Right hindlimb (tissue), 1 donor: Measurements from ENCODE around the gene BAAT.
"Not testable (repeated sequence)": the region's sequence is repeated elsewhere in the genome, so short reads cannot be mapped to it uniquely, and the experiment has no call there.

Source experiments
- DNase-seq: peaks from one replicate; pipeline ENCODE4 v3.0.0-alpha.2; 2018

BAAT gene

DNA sequence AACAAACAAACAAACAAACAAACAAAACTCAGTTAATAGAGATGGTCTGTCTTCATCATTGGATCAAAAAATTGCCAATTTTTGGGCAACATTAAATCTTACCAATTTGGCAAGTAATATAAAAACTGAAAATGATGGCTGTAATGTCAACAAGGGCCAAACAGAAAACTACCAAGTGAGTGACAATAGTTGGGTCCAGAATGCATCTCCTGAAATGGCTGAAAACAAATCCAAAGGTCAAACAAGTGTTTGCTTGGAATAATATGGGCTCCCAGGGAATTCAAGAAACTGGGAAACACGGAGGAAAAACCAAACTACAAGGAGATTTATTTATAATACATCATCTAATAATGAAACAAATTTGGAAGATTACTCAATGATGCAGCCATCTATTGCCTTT lies 25.1 kb downstream of the BAAT start:
- no peak for DNase-seq

DNA sequence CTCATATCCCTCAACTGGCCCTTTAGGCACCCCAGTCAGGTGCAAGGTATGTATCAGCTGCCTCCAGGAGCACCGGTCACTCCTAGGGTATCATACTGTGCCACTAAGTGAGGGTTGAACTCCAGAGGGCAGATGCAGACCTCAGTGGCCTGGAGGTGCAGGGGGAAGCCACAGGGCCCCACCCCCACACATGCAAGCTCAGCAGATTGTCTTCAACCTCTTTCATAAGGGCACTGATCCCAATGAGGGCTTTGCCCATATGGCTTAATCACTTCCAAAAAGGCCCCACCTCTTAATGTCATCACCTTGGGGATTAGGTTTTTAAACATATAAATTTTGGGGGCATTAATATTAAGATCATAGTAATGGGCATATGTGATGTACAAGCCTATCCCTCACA lies 28.2 kb downstream of the BAAT start:
- no peak for DNase-seq

DNA sequence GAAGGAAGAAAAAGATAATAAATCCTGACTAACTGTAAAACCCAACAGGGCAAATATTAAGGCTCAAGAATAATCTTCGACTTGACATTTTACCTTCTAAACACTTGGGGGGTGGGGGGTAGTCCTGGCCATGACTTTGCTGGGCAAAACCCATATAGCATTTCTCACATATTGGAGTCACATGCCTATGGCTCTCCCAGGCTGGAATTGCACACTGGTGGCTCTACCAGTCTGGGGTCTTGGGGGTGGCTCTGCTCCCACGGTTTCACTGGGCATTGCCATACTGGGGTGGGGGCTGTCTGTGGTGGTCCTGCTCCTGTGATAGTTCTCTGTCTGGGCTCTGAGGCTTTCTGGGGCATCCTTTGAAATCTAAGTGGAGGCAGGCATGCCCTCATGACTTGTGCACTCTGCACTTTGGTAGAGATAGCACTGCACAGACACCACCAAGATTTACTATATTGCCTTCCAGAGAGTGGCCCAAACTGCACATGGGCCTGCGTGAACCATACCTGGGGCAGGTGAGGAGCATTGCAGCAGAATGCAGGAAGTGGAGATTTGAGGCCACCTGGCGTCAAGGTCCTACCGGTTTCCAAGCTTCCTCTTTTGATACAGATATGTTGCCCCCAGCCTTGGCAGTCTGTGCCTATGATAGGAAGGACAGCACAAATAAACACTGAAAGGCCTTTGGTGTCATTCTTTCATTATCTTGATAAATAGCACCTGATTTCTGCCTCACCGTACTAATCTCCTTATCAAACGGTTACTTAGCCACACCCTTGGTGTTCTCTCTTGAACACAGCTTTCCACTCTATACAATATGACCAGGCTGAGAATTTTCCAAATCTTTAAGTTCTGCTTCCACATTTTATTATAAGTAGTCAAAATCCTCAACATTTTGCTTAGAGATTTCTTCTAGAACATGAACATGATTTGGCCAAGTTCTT lies 29.8 kb downstream of the BAAT start:
- DNase-seq = no peak

DNA sequence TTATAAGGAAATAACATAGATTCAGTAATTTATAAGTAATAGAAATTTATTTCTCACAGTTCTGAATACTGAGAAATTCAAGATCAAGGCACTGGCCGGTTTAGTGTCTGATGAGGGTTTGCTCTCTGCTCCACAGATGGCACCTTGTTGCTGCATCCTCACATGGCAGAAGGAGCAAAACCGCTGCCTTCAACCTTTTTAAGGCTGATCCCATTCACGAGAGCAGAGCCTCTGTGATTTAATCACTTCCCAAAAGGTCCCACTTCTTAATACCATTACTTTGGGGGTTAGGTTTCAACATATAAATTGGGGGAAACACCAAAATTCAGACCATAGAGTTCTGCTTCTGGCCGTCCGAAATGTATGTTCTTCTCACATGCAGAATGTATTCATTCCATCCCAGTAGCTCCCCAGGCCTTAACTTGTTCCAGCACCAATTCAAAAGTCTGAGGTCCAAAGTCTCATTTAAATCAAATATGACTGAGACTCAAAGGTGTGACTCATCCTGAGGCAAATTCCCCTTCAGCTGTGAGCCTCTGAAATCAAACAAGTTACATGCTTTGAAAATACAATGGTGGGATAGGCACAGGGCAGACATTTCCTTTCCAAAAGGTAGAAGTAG lies 30.6 kb downstream of the BAAT start:
- DNase-seq = no peak

DNA sequence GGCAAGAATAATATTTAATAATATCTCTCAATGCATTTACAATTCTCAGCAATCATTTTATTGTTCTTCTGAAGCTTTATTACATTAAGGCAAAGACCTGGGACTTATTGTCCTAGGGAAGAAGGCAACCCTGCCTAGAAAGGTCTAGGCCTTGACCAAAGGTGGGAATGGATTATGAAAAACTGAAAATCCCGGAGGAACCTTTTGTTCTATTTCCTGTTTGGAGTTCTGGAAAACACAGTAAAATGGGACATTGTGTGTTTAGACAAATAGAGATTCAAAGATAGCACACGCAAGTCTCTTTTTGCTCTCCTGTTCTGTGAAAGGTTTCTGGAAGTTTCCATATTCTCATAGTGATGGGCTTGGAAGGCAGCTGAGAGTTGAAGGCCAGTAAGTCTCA lies 31.1 kb downstream of the BAAT start:
- no peak for DNase-seq

DNA sequence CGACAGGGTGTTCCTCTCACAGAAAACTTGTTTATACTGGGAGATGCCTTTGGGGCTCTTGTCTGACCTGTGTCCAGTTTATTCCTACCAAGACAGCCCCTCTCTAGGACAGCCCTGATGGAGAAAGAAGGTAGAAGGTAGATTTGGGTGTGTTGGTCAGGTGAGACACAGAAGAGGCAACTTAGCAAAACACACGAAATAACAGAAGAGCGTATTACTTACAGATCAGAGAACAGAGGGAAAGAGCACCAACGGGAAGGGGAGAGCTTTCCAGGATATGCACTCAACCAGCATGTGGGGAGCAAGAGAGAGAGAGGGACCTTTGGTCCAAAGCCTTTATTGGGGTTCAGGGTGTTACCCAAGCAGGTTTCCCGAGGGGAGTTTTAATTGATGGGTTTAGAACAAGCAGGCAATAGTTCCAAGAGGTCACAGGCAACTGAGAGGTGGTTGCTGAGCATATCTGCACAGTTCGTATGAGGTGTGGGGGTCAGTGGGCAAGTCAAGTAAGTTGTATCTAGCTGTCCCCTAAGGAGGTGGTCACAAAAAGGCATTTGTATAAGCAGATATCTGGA lies 31.8 kb downstream of the BAAT start:
- no peak for DNase-seq

DNA sequence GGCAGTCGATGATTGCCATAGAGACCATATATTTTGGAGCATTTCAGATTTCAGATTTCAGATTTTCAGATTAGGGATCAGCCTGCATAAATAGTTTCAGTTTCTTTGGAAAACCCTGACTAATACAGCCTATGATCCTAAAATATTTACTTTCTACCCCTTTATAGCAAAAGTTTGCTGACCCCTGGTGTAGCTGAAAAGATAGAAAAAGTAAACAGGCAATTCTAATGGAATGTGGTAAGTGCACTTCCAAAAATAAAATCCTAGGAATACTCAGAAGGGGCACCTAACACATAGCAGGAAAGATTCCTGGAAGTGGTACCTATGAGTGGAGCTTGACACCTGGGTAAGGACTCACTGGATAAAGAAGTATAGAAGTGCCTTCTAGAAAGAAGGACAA lies 34.5 kb downstream of the BAAT start:
- DNase-seq = no peak

DNA sequence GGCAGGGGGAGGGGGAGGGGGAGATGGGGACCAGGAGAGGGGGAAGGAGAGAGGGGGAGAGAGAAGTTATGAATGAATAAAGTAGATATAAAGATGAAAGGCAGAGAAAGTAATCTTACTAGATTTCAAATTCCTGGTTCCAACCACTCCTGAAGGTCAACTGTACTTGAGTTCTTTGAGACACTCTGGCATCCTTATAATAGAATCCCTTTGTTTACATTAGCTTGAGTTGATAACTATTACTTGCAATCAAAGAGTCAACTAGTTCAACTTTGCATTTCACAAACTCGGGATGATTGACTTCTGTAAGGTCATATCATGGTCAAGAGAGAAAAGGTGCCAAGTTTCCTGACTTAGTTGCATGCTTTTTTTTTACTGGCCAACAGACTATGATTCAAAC lies 42.2 kb downstream of the BAAT start:
- DNase-seq = no peak

DNA sequence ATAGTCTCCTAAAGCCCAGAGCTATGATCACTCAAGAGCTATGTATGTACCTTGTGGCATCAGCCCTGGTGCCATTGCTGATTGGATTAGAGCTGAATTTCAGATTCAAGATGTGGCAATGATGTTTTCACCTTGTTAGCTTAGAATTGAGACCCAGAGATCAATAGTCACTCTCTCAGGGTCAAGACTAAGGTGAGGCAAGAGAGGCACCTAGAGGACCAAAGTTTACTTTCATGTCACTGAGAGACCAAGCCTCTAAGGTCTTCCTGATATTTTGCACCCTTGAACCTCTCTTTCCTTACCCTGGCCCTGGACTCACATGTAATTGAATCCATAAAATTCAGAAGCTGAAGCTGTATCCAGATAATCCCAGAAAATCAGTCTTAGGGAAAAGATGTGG lies 42.8 kb downstream of the BAAT start:
- DNase-seq = no peak

DNA sequence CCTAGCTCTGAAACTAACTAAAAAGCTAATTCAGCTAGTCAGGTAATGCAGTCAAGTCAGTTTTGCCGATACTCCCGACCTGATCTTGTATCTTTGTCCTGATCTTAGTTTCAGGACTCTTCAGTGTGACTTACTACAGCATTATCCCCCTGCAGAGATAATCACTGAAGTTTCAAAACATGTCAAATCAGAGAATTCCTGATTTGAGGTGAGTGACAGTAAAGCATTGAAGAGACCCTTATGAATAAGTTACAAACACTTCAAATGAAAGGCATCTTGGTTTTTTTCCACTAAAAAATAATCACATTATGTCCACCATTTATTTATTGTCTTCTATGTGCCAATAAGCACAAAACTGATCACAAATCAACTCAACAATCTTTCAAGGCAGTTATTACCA lies 47.6 kb downstream of the BAAT start:
- no peak for DNase-seq

DNA sequence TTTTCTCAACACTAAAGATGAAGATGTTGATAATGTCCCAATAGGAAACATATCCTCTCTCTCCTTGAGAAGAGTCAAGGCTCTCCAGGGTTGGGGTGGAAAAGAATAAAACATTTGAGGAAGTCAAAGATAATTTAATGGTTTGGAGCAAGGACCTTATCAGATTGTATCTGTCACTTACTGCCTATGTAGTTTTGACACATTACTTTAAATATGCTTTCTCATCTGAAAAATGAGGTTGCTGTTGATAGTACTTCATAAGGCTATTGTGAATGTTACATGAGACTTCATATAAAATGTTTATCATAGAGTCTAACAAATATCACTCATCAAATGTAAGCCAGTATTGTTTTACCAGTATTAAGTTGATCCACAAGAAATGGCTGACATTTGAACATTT lies 48.7 kb downstream of the BAAT start:
- no peak for DNase-seq

DNA sequence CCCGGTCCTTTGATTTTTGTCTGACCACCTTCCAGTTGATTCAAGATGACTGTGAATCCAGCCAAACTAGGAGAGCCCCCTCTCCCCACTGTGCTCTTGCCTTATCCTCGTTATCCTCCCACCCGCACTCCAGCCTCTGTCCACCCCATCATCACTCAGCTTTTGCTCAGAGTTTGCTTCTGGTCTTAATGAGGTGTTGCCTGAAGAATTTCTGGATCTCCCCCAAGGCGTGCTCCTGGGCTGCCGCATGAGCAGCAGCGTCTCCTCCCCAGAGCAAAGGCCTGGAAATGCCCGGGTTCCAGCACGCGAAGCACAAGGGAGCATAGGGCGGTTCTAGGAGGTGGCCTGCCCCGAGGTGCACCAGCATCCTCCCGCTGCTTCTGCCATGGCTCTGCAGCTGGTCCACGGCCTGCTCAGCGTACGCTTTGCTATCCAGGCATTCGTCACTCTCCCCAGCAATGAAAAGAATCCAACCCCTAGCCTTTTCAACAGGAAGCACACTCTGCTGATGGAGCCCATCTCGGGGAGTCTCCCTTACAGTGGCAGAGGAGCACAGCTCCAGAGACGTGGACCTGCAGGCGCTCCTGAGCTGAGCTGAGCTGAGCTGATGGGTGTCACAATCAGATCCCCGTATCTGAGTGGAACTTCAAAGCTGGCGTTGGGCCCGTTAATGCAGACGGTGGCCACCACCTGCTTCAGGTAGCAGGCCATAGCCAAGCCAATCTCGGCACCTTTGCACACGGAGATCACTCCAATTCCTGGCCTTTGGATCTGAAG lies 50.7 kb downstream of the BAAT start:
- DNase-seq = no peak

DNA sequence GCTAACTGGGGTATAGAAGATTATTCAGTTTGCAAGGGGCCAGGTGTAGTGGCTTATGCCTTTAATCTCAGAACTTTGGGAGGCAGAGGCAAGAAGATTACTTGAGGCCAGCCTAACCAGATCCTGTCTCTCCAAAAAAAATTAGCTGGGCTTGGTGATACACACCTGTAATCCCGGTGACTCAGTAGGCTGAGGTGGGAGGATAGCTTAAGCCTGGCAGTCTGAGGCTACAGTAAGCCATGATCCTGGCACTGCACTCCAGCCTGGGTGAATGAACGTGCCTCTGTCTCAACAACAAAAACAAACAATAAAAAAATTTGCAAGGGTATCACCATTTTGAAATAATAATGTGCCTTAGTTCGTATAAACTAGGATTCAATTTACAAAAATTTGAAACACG lies 51.3 kb downstream of the BAAT start:
- DNase-seq = no peak

DNA sequence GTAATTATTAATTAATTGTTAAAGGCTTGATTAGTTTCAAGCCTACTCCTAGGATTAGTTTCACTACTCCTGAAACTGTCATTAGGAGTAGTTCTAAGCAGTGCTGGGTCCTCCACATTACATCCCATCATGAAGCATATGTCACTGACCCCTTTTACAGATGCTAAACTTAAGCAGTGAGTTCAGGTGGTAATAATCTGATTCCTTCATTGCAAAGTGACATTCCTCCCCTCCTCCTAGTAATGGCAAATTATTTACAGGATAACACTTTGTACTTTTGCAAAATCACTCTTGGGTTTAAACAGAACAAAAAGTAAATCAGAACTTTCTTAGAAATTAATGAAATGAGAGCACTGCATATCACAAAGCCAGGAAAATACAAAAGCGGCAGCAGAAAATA lies 52.4 kb downstream of the BAAT start:
- DNase-seq = no peak

DNA sequence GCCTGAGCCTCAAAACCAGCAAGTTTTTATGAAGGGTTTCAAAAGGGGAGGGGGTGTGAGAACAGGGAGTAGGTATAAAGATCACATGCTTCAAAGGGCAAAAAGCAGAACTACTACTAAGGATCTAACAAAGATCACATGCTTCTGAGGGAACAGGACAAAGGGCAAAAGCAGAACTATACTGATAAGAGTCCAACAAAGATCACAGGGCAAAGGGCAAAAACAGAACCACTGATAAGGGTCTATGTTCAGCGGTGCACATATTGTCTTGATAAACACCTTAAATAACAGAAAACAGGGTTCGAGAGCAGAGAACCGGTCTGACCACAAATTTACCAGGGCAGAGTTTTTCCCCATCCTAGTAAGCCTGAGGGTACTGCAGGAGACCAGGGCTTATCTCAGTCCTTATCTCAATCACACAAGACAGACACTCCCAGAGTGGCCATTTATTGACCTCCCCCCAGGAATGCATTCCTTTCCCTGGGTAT lies 57.3 kb downstream of the BAAT start:
- not testable (repeated sequence) for DNase-seq

DNA sequence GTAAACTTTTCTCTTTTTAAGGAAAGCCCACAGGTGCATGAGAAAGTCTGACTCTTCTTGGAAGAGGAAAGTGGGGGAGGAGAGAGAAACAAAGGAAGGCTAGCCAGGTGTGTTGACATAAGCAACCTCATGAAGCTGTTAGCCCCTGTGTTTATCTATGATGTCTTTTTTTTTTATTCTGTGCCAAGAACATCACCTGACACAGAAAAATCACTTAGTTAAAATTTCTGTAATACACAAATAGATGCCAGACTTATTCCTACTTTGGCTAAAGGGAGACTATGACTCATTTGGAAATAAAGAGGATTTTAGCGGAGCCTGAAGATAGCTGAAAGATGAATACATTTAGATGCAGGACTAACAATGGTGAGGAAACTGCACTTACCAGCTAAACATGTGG lies 58.3 kb downstream of the BAAT start:
- no peak for DNase-seq

DNA sequence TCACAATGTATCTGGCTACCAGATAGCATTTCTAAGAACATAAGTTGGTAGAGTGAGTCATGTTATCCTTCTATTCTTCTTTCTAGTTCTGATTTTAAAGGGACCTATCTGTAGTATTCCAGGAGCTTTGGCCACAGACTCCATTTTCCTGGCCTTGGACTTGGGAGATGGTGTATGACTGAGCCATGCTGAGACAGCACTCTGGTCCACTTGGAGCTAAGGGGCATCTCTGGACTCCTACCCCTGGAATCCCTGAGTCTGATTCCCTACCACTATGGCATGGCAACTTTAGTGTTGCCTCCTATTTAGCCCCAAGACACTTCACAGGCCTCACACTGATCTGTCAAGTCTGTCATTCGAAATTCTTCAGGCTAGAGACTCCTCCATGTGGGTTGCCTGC lies 58.8 kb downstream of the BAAT start:
- no peak for DNase-seq

DNA sequence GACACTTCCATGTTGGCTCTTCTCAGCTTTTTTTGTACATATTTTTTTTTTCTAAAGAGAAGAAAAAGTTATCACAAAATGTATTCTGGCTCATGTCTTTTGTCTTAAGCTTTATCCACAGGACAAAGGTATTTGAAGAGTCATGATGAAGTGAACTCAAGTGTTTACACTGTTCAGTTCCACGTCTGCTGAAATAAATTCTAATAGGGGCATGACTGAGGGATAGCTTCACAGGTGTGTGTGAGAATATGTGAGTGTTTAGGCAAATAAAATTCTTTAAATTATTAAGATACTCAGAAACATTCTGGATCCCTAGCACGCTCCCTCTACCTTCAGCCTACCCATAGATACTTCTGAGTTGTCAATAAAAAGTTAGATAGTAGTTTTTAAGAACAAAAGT lies 59.8 kb downstream of the BAAT start:
- no peak for DNase-seq

DNA sequence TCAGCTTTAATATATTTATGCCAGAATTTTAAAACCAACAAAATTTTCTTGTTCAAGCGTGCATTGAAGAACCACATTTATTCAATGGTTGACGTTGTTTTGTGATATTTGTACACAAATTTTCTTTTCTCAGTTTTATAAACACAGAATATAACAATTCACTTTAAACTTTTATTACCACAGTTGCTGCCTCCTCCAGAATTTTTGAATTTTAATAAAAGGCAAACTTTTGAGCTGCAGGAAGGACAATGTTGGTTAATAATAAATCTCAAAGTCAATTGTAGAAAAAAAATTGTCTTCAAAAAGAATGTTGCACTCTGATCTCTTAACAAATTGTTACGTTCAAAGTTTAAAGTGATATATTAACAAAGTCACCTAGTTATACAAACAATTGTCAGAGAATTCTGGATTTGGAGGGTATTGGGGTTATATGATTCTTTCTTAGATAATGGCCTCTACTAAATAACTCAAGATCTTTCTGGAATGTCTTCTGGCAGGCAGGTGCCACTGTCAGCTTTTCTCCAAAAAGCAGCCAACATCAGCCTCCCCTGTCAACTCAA lies 60.5 kb downstream of the BAAT start:
- DNase-seq = no peak

DNA sequence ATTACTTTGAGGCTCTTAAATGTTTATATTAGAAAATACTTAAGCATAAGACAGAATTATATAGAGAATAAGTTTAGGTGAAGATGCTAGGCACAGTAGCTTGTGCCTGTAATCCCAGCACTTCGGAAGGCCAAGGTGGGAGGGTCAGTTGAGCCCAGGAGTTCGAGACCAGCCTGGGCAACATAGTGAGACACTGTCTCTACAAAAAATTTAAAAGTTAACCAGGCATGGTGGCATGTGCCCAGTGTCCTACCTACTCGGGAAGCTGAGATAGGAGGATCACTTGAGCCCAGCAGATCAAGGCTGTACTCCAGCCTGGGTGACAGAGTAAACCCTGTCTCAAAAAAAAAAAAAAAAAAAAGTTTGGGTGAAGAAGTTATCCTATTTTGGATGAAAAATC lies 61.7 kb downstream of the BAAT start:
- no peak for DNase-seq

DNA sequence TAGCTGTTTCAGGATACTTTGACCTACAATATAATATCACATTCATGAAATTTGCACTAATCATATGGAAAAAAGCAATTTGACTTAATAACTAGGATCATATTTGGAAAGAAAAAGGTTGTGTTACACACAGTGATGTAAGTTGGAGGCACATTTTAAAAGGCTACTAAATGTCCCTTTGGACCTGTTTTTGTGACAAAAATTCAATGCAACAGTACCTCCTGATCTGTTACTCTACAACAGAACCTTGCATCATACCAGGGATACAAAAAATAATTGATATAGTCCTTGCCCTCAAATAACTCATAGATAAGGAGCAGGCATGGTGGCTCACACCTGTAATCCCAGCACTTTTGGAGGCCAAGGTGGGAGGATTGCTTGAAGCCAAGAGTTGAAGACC lies 67.1 kb downstream of the BAAT start:
- DNase-seq = no peak

DNA sequence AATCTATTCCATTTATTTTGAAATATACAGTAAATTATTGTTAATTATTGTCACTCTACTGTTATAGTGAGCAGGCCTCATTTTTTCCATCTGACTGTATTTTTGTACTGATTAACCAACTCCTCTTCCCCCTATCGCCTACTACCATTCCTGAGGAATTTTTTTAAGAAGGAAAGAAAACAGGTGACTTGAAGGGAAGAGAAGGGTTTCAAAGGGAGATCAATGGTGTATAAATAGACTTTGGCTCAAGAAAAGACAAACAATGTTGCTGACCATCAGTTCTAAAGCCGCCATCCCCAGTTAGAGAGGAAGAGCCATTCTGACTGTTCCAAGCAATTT lies 69.7 kb downstream of the BAAT start:
- no peak for DNase-seq

DNA sequence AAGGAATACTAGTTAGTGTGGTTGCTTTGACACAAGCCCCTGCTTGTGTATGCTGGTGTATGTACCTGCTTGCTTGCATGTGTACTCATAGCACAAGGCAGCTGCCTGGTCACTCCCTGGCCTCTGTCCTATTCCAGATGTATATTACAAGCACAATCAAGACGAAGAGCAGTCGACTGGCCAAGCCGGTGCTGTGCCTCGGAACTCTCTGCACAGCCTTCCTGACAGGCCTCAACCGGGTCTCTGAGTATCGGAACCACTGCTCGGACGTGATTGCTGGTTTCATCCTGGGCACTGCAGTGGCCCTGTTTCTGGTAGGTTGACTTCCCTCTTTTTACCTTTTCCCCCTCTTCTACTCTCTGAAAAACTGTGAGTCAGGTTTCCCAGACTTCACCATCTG lies 72.1 kb downstream of the BAAT start:
- DNase-seq = no peak
